Right forelimb (tissue), 1 donor: ENCODE results near the gene LRRN3.

Experiments used
- DNase-seq: peaks from one replicate; pipeline ENCODE4 v3.0.0-alpha.2; 2018

Gene LRRN3

GRCh38 chr7:111172564-111173257, 81.8 kb downstream of the LRRN3 start:
- DNase-seq: no peak

DNA sequence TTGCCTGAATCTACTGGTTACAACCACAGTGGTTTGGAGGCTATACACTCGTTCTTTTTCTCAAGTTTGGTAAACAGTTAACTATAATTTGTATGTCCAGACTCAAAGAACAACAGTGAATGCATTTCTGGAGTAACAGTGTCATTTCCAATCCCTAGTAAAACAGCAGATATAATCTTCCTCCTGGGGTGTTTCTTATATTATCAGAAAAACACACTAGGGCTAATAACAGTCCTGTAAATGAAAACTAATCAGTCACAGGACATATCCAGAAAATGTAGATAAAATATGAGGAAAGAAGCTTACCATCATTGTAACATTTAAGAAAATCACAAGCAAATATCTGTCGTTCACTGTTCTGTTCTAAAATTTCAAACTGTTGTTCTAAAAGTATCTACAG, 82.6 kb downstream of the LRRN3 start:
- no peak for DNase-seq

- no peak for DNase-seq
Observed at GRCh38 chr7:111173990-111174389, 83.1 kb downstream of the LRRN3 start.

DNA sequence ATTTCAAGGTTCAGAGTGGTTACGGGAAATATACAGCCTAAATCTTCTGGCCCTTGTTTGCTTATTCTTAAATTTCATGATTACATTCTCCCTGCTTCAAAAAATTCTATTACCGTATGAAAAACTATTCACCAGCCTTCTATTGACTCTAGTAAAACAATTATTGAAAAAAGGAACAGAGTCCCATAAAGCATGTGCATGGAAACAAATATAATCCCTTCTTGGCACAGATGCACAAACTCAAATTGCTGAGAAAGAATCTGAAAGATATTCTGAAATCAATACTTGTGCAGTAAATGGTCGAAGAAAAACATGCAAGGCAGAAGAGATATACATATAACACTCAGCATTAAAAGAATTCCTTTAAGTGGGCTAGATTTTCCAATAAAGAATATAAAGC, 83.6 kb downstream of the LRRN3 start:
- no peak for DNase-seq
